Astrocyte (in vitro differentiated cells and primary cell): ENCODE measurements around the gene CFAP161. TPM values are rescaled to one million over a fixed set of nuclear protein-coding genes. Genes with fewer than 3 reads are reported as not detected.

Experiments used
- DNase-seq: peaks from one replicate; pipeline ENCODE4 v3.0.0-alpha.2; 2010; ENCODE audit warnings: low read depth
- FAIRE-seq: peaks from 2 replicates; lab custom pipeline; 2011; peaks lifted over from hg19 to GRCh38; lab: Jason Lieb, UNC
- H2AFZ ChIP-seq: 2 replicates; pipeline ENCODE4 v1.6.0; 2012; ENCODE audit warnings: low read depth, low read length, inconsistent platforms
- H3K27ac ChIP-seq: 2 replicates; pipeline ENCODE4 v1.5.1; 2011; ENCODE audit warnings: low read depth, low read length, inconsistent platforms
- H3K27me3 ChIP-seq: 2 replicates; pipeline ENCODE4 v1.6.0; 2011; ENCODE audit warnings: low read length, inconsistent platforms; ENCODE audit not compliant: insufficient read depth
- H3K36me3 ChIP-seq: 2 replicates; pipeline ENCODE4 v1.5.1; 2011; ENCODE audit warnings: low read length, inconsistent platforms; ENCODE audit not compliant: insufficient read depth
- H3K4me1 ChIP-seq: 2 replicates; pipeline ENCODE4 v1.5.1; 2011; ENCODE audit warnings: low read length, inconsistent platforms; ENCODE audit not compliant: insufficient read depth
- H3K4me2 ChIP-seq: 2 replicates; pipeline ENCODE4 v1.6.0; 2012; ENCODE audit warnings: low read length, inconsistent platforms
- H3K4me3 ChIP-seq: 2 replicates; pipeline ENCODE4 v1.5.1; 2011; ENCODE audit warnings: low read depth, mild to moderate bottlenecking, low read length, inconsistent platforms; ENCODE audit not compliant: insufficient read depth
- H3K79me2 ChIP-seq: 2 replicates; pipeline ENCODE4 v1.6.0; 2012; ENCODE audit warnings: mild to moderate bottlenecking, low read length, inconsistent platforms; ENCODE audit not compliant: insufficient read depth
- H3K9ac ChIP-seq: 2 replicates; pipeline ENCODE4 v1.6.0; 2012; ENCODE audit warnings: mild to moderate bottlenecking, low read length, inconsistent platforms
- H3K9me3 ChIP-seq: 2 replicates; pipeline ENCODE4 v1.5.1; 2012; ENCODE audit warnings: low read depth, mild to moderate bottlenecking, low read length, inconsistent platforms; ENCODE audit not compliant: insufficient read depth
- H4K20me1 ChIP-seq: 2 replicates; pipeline ENCODE4 v1.6.0; 2012; ENCODE audit warnings: low read length, inconsistent platforms; ENCODE audit not compliant: insufficient read depth
- H3K27ac Mint-ChIP-seq: one replicate; pipeline ENCODE4 v1.8.0; 2021; ENCODE audit warnings: mild to moderate bottlenecking, mixed read lengths; ENCODE audit not compliant: unreplicated experiment
- H3K27me3 Mint-ChIP-seq: one replicate; pipeline ENCODE4 v1.8.0; 2021; ENCODE audit warnings: low read depth, mixed read lengths; ENCODE audit not compliant: unreplicated experiment
- H3K36me3 Mint-ChIP-seq: one replicate; pipeline ENCODE4 v1.8.0; 2021; ENCODE audit warnings: low read depth, mixed read lengths; ENCODE audit not compliant: unreplicated experiment
- H3K4me1 Mint-ChIP-seq: one replicate; pipeline ENCODE4 v1.8.0; 2021; ENCODE audit warnings: low read depth, mixed read lengths; ENCODE audit not compliant: unreplicated experiment
- H3K4me3 Mint-ChIP-seq: one replicate; pipeline ENCODE4 v1.8.0; 2021; ENCODE audit warnings: mild to moderate bottlenecking, moderate library complexity, mixed read lengths; ENCODE audit not compliant: unreplicated experiment
- H3K9me3 Mint-ChIP-seq: one replicate; pipeline ENCODE4 v1.8.0; 2021; ENCODE audit warnings: mild to moderate bottlenecking, mixed read lengths; ENCODE audit not compliant: unreplicated experiment
- CTCF ChIP-seq: IDR thresholded peaks from 2 replicates; pipeline ENCODE4 v1.5.1; 2011; ENCODE audit warnings: low read depth, mild to moderate bottlenecking, inconsistent platforms, low read length, moderate library complexity; ENCODE audit not compliant: insufficient read depth
- EZH2 ChIP-seq: IDR thresholded peaks from 2 replicates; pipeline ENCODE4 v1.6.1; 2012; ENCODE audit warnings: mild to moderate bottlenecking, low read length, inconsistent platforms; ENCODE audit not compliant: insufficient read depth
- total RNA-seq: library from RNA; stranded (reverse); gene quantifications from 2 replicates; pipeline ENCODE4 v1.2.1, GENCODE V29; 2021

CFAP161 gene
- total RNA-seq, 1 donor from 2014 or later: 0.27 TPM

GRCh38 chr15:81174792-81175327, 40.8 kb downstream of the CFAP161 start:
- no peaks in the 10 kb centered on the region for H3K9me3 Mint-ChIP-seq

GRCh38 chr15:81175496-81175895, 41.4 kb downstream of the CFAP161 start:
- FAIRE-seq: no peak
- H3K27me3 ChIP-seq: peaks cover 2% of the 10 kb centered on the region
- H2AFZ ChIP-seq: no peak overlapping the region
- no peaks in the 10 kb centered on the region for H3K9me3 Mint-ChIP-seq
- no peaks in the 10 kb centered on the region for H3K4me1 ChIP-seq
- H3K36me3 ChIP-seq: no peaks in the 10 kb centered on the region
- H3K36me3 Mint-ChIP-seq: no peaks in the 10 kb centered on the region
- no peaks in the 10 kb centered on the region for H3K4me1 Mint-ChIP-seq
- H3K27ac Mint-ChIP-seq: no peak overlapping the region
- no peak for DNase-seq
- H3K79me2 ChIP-seq: no peaks in the 10 kb centered on the region
- H3K4me3 Mint-ChIP-seq: no peak overlapping the region
- H3K27ac ChIP-seq: no peak overlapping the region
- no peak overlapping the region for H3K4me3 ChIP-seq
- no peaks in the 10 kb centered on the region for H4K20me1 ChIP-seq
- H3K9me3 ChIP-seq: no peaks in the 10 kb centered on the region
- no peak overlapping the region for H3K4me2 ChIP-seq
- no peak overlapping the region for H3K9ac ChIP-seq
- TF ChIP-seq EZH2 (no peak), CTCF (no peak)
- H3K27me3 Mint-ChIP-seq: peaks cover 10% of the 10 kb centered on the region

More at GRCh38 chr15:81174792-81175327, 40.8 kb downstream of the CFAP161 start:
- Histone ChIP-seq H3K27ac (no peak overlapping the region), H4K20me1 (no peaks in the 10 kb centered on the region), H3K27me3 (peaks cover 2% of the 10 kb centered on the region), H2AFZ (no peak overlapping the region), H3K4me1 (no peaks in the 10 kb centered on the region), H3K36me3 (no peaks in the 10 kb centered on the region), H3K9me3 (no peaks in the 10 kb centered on the region), H3K9ac (no peak overlapping the region), H3K79me2 (no peaks in the 10 kb centered on the region), H3K4me2 (no peak overlapping the region), H3K4me3 (no peak overlapping the region)
- no peak overlapping the region for H3K27ac Mint-ChIP-seq
- FAIRE-seq (no peak), DNase-seq (no peak)
- no peaks in the 10 kb centered on the region for H3K36me3 Mint-ChIP-seq
- H3K4me1 Mint-ChIP-seq: no peaks in the 10 kb centered on the region
- H3K27me3 Mint-ChIP-seq: peaks cover 10% of the 10 kb centered on the region
- no peak for TF ChIP-seq EZH2
- TF ChIP-seq CTCF: no peak
- no peak overlapping the region for H3K4me3 Mint-ChIP-seq

- H4K20me1 ChIP-seq: no peaks in the 10 kb centered on the region
- no peak for FAIRE-seq
- Mint-ChIP-seq H3K36me3 (no peaks in the 10 kb centered on the region), H3K27ac (no peak overlapping the region), H3K9me3 (no peaks in the 10 kb centered on the region), H3K4me3 (no peak overlapping the region), H3K4me1 (no peaks in the 10 kb centered on the region), H3K27me3 (peaks cover 10% of the 10 kb centered on the region)
- no peak overlapping the region for H3K27ac ChIP-seq
- no peak overlapping the region for H3K9ac ChIP-seq
- TF ChIP-seq CTCF: no peak
- TF ChIP-seq EZH2: no peak
- no peak overlapping the region for H2AFZ ChIP-seq
- no peaks in the 10 kb centered on the region for H3K9me3 ChIP-seq
- H3K4me1 ChIP-seq: no peaks in the 10 kb centered on the region
- H3K27me3 ChIP-seq: peaks cover 5% of the 10 kb centered on the region
- no peak overlapping the region for H3K4me2 ChIP-seq
- no peak for DNase-seq
- no peaks in the 10 kb centered on the region for H3K36me3 ChIP-seq
- no peak overlapping the region for H3K4me3 ChIP-seq
- H3K79me2 ChIP-seq: no peaks in the 10 kb centered on the region
Observed at GRCh38 chr15:81176291-81176893, 42.3 kb downstream of the CFAP161 start.
